HG03060 (cell line): Measurements from ENCODE around the gene PEAR1.

Experiments used
- ATAC-seq: cut with Tn5 transposase; IDR thresholded peaks from one replicate; pipeline ENCODE4 v1.9.1; 2021; ENCODE audit warnings: low read depth, moderate number of reproducible peaks; ENCODE audit not compliant: unreplicated experiment

The PEAR1 gene

GRCh38 chr1:156899956-156900718 is 6.6 kb downstream of the PEAR1 start:
- no peak for ATAC-seq

GRCh38 chr1:156900896-156901589 is 7.5 kb downstream of the PEAR1 start:
- ATAC-seq, result no peak

GRCh38 chr1:156901590-156901900 is 8.0 kb downstream of the PEAR1 start:
- no peak for ATAC-seq

- no peak for ATAC-seq
Measured at GRCh38 chr1:156901966-156902915, 8.7 kb downstream of the PEAR1 start.

- ATAC-seq, result no peak
Measured at GRCh38 chr1:156903328-156904091, 10.0 kb downstream of the PEAR1 start.

- no peak for ATAC-seq
Measured at GRCh38 chr1:156904187-156904959, 10.9 kb downstream of the PEAR1 start.

- no peak for ATAC-seq
Measured at GRCh38 chr1:156905176-156905575, 11.7 kb downstream of the PEAR1 start.

GRCh38 chr1:156905651-156906050 is 12.1 kb downstream of the PEAR1 start:
- ATAC-seq, result no peak

- ATAC-seq, result no peak
Measured at GRCh38 chr1:156906206-156906906, 12.8 kb downstream of the PEAR1 start.

- no peak for ATAC-seq
Measured at GRCh38 chr1:156908541-156908940, 15.0 kb downstream of the PEAR1 start.

- ATAC-seq, result no peak
Measured at GRCh38 chr1:156908955-156909354, 15.4 kb downstream of the PEAR1 start.

GRCh38 chr1:156909671-156910070 is 16.2 kb downstream of the PEAR1 start:
- ATAC-seq, result no peak

GRCh38 chr1:156910309-156910782 is 16.8 kb downstream of the PEAR1 start:
- ATAC-seq, result no peak

- ATAC-seq, result no peak
Measured at GRCh38 chr1:156911577-156912298, 18.2 kb downstream of the PEAR1 start.

GRCh38 chr1:156912310-156912709 is 18.8 kb downstream of the PEAR1 start:
- no peak for ATAC-seq

- no peak for ATAC-seq
Measured at GRCh38 chr1:156912861-156913808, 19.6 kb downstream of the PEAR1 start.

- ATAC-seq, result no peak
Measured at GRCh38 chr1:156913809-156914387, 20.4 kb downstream of the PEAR1 start.
